Astrocyte of the cerebellum (primary cell): Measurements from ENCODE around the gene CTNNA2.
"Not testable (repeated sequence)": the region's sequence is repeated elsewhere in the genome, so short reads cannot be mapped to it uniquely, and the experiment has no call there.

ENCODE experiments used
- DNase-seq: peaks from one replicate; pipeline ENCODE4 v3.0.0-alpha.2; 2011; ENCODE audit warnings: low read depth
- H3K4me3 ChIP-seq: 2 replicates; pipeline ENCODE4 v1.5.1; 2011; ENCODE audit warnings: mild to moderate bottlenecking, low read depth, low read length, moderate library complexity
- in situ Hi-C: cut with HindIII; loops from 2 replicates; pipeline ENCODE4 v1.10.0; 2017; ENCODE audit warnings: low sequenced_read_pairs
- TF ChIP-seq, protein P1 (sequence below): IDR thresholded peaks from 2 replicates; pipeline ENCODE4 v1.5.1; 2012; ENCODE audit warnings: low read length, low read depth, moderate library complexity, mild to moderate bottlenecking; ENCODE audit errors: missing control alignments

CTNNA2 gene

DNA sequence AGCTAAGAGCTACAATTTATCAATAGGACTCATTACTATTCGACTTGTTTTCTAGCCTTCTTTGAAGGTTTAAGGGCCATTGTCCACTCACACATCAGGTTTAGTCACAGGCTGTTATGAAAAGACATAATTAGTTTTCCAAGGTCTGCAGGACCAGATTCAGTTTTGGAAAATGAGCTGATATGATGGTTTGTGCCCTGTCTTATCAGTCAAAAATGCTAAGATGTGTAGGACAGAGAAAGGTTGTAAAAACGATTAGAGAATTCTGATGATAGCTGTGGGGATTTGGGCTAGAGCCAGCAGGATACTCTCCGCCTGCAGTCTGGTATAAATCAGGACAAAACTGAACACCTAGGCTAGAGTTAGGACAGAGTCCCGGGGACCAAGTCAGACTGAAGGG is 578.4 kb downstream of the CTNNA2 start:
- TF ChIP-seq, protein P1, sequence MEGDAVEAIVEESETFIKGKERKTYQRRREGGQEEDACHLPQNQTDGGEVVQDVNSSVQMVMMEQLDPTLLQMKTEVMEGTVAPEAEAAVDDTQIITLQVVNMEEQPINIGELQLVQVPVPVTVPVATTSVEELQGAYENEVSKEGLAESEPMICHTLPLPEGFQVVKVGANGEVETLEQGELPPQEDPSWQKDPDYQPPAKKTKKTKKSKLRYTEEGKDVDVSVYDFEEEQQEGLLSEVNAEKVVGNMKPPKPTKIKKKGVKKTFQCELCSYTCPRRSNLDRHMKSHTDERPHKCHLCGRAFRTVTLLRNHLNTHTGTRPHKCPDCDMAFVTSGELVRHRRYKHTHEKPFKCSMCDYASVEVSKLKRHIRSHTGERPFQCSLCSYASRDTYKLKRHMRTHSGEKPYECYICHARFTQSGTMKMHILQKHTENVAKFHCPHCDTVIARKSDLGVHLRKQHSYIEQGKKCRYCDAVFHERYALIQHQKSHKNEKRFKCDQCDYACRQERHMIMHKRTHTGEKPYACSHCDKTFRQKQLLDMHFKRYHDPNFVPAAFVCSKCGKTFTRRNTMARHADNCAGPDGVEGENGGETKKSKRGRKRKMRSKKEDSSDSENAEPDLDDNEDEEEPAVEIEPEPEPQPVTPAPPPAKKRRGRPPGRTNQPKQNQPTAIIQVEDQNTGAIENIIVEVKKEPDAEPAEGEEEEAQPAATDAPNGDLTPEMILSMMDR, result no peak
- in situ Hi-C loops, result no loop called here
- no peak overlapping the region for H3K4me3 ChIP-seq
- DNase-seq, result no peak

DNA sequence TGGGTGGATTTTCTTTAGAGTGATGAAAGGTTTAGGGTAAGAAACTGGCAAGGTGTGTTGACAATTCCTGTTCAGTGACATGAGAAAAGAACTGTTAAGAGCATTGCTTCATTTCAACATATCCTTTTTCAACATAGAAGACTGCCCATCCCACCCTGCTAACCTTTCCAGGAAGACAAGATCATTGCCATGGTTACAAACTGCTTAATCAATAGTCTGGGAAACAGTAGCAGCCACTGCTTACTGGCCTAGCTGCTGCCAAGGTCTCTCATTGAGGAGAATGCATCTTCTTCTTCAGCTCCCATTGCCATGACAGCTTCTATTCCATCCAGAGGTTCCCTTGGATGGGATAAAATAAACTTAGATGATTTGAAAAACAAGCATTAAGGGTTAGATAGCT is 579.6 kb downstream of the CTNNA2 start:
- TF ChIP-seq, protein P1, result no peak
- H3K4me3 ChIP-seq, result no peak overlapping the region
- DNase-seq, result no peak
- in situ Hi-C loops, result no loop called here

DNA sequence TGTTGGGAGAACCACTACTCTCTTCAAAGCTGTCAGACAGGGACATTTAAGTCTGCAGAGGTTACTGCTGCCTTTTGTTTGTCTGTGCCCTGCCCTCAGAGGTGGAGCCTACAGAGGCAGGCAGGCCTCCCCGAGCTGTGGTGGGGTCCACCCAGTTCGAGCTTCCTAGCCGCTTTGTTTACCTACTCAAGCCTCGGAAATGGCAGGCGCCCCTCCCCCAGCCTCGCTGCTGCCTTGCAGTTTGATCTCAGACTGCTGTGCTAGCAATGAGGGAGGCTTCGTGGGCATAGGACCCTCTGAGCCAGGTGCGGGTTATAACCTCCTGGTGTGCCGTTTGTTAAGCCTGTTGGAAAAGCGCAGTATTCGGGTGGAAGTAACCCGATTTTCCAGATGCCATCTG is 585.7 kb downstream of the CTNNA2 start:
- H3K4me3 ChIP-seq, DNase-seq, in situ Hi-C loops: not testable (repeated sequence)

- TF ChIP-seq, protein P1, result no peak
- no peak overlapping the region for H3K4me3 ChIP-seq
- in situ Hi-C loops, result no loop called here
- no peak for DNase-seq
Observed at GRCh38 chr2:80102026-80102425, 589.2 kb downstream of the CTNNA2 start.

DNA sequence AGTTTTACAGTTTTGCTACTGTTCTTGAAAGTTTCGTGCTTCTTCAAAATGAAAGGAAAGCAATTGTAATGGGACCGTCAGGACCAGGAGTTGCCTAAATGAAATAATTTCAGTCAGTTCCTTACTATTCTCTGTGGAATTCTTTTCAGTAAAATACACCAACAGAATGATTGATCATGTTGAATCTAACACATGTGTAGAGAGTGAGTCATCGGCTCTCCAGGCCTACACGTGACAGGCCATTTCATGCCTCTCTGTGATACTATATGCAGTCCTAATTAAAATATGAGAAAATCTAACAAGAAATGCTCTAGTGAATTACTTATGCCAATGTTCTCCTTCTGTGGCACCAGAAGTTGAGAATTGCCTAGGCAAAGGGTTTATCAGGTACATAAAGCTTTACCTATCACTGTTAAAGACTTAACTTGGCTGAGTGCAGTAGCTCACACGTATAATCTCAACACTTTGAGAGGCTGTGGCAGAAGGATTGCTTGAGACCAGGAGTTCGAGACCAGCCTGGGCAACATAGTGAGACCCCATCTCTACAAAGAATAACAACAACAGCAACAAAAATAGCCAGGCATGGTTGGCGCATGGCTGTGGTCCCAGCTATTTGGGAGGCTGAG is 592.3 kb downstream of the CTNNA2 start:
- no peak for DNase-seq
- H3K4me3 ChIP-seq, result no peak overlapping the region
- in situ Hi-C loops, result no loop called here
- TF ChIP-seq, protein P1, result no peak

GRCh38 chr2:80111185-80111584 is 598.3 kb downstream of the CTNNA2 start:
- TF ChIP-seq, protein P1, result no peak
- no peak for DNase-seq
- H3K4me3 ChIP-seq, result no peak overlapping the region
- in situ Hi-C loops, result no loop called here

GRCh38 chr2:80112790-80113189 is 599.9 kb downstream of the CTNNA2 start:
- in situ Hi-C loops, result no loop called here
- TF ChIP-seq, protein P1, result no peak
- DNase-seq, result no peak
- no peak overlapping the region for H3K4me3 ChIP-seq
